ENCODE measurements around the gene CPB1.

DNA sequence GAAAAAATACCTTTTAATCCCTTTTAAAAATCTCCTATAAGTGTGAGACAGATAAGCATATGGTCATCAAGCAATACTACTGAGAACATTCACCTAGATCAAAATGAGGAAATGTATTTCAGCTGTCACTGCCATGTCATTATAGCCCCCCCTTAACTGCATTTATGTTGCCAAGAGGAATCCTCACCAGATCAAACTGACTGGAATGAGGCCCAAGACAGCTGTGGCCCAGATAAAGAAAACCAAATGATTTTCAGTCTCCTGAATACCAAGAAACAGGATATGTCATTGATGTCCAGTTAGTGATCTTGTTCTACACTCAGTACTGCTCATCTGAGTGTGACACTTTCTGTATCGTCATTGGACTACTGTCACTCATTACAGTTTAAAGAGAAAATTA, 35.1 kb upstream of the CPB1 start:
- TF ChIP-seq, protein P1, sequence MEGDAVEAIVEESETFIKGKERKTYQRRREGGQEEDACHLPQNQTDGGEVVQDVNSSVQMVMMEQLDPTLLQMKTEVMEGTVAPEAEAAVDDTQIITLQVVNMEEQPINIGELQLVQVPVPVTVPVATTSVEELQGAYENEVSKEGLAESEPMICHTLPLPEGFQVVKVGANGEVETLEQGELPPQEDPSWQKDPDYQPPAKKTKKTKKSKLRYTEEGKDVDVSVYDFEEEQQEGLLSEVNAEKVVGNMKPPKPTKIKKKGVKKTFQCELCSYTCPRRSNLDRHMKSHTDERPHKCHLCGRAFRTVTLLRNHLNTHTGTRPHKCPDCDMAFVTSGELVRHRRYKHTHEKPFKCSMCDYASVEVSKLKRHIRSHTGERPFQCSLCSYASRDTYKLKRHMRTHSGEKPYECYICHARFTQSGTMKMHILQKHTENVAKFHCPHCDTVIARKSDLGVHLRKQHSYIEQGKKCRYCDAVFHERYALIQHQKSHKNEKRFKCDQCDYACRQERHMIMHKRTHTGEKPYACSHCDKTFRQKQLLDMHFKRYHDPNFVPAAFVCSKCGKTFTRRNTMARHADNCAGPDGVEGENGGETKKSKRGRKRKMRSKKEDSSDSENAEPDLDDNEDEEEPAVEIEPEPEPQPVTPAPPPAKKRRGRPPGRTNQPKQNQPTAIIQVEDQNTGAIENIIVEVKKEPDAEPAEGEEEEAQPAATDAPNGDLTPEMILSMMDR (IDR thresholded peaks at IDR 0.05), result no peak
- TF ChIP-seq POLR2AphosphoS5 (IDR thresholded peaks at IDR 0.05) (no peak), POLR2A (IDR thresholded peaks at IDR 0.05) (no peak), EP300 (IDR thresholded peaks at IDR 0.05; ENCODE audit: low read depth) (no peak)
